ENCODE results near the gene GDI2. TPM values are rescaled to one million over a fixed set of nuclear protein-coding genes. Genes with fewer than 3 reads are reported as not detected.
"Not testable (repeated sequence)": the region's sequence is repeated elsewhere in the genome, so short reads cannot be mapped to it uniquely, and the experiment has no call there.

The GDI2 gene
- total and polyA plus RNA-seq, 9 of the 15 experiments (the other 6 are each of a cell fraction or from before 2014, with no cell fraction given), result 262 to 424 (median 287) TPM

DNA sequence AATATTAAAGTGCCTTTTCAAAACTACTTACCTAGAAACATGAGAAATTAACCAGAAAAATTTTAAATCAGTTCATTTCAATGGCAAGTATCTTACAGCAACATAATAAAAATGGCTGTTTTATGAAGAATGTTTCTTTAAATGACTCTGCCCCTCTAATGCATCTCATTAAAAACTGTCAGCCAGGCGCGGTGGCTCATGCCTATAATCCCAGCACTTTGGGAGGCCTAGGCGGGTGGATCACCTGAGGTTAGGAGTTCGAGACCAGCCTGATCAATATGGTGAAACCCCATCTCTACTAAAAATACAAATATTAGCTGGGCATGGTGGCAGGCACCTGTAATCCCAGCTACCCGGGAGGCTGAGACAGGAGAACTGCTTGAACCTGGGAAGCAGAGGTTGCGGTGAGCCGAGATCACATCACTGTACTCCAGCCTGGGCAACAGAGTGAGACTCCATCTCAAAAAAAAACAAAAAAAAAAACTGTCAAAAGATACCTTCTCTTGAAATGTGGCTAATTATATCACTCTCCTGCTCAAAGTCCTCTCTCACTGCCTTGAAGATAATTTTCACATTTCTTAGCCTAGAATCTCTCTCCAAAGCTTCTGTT, 4.3 kb downstream of the GDI2 start:
- H3K4me2 ChIP-seq (ENCODE audit: insufficient read depth, low read length); H3K9me1 ChIP-seq (ENCODE audit: control insufficient read depth, insufficient read depth, low read length); BruUV-seq (replicated peaks); intact Hi-C loops (cut with micrococcal nuclease); FAIRE-seq; H3K9me3 ChIP-seq (replicated peaks; ENCODE audit: control insufficient read depth, insufficient read depth, low read depth, low read length); DNase-seq (ENCODE audit: extremely low read depth in 1 of 4, low spot score in 3 of 4); CTCF ChIA-PET (ENCODE audit: low intra/inter-chr PET ratio); in situ Hi-C loops (cut with MboI); ATAC-seq; H3K9ac ChIP-seq (ENCODE audit: insufficient read depth in 1 of 2, low read depth in 2 of 2, low read length in 2 of 2); H3K27ac ChIP-seq (ENCODE audit: extremely low read depth, low read depth, low read length); H3K4me3 ChIP-seq; H3K27me3 ChIP-seq (ENCODE audit: control insufficient read depth in 2 of 2, insufficient read depth in 2 of 2, low read length in 2 of 2); H3K4me1 ChIP-seq (replicated peaks in 1 of 2; ENCODE audit: control insufficient read depth in 2 of 2, insufficient read depth in 2 of 2, low read length in 2 of 2); H2AFZ ChIP-seq (ENCODE audit: low read depth, low read length): not testable (repeated sequence)
- Histone ChIP-seq H3K79me2 (ENCODE audit: control insufficient read depth, insufficient read depth, low read length) (peaks cover 97% of the 10 kb centered on the region), H3K36me3 (ENCODE audit: control insufficient read depth, insufficient read depth, low read length) (peaks cover 63% of the 10 kb centered on the region), H4K20me1 (replicated peaks; ENCODE audit: control insufficient read depth, insufficient read depth, low read length) (peaks cover 28% of the 10 kb centered on the region)
- 75% methylated on average over 6 of the region's 7 CpGs for WGBS (ENCODE audit: insufficient coverage, low coverage, missing lambda C conversion rate)
- POLR2A ChIA-PET, result interaction anchor here (0.8 to 3.7 kb wide), 3 partner anchors 7 to 85 kb away, joined by 3 to 25 read pairs (median 11); partner anchors contain the start of genes ANKRD16 and FBH1

DNA sequence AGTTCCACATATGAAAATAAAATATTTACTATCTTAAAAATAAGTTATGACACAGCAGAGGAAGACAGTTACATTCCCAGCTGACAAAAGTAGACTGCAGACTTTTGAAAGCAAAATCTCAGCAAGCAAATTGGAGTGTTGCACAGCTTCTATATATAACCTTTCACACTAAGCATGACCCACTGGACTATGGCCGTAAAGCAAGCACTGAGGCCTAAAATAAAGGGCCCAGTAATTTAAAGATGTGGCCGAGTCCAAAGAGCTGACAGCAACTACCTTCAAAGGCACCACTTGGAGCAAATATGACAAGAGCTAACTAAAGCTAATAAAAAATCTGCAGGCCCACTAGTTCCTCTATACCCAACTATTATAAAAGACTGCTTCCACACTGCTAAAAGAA, 6.5 kb downstream of the GDI2 start:
- Histone ChIP-seq H3K4me3 (no peak overlapping the region), H3K4me1 (replicated peaks in 1 of 2; ENCODE audit: control insufficient read depth in 2 of 2, insufficient read depth in 2 of 2, low read length in 2 of 2) (peaks cover 0 to 10% of the 10 kb centered on the region in 2 experiments; a peak in 2 of 5 replicates), H3K9ac (ENCODE audit: insufficient read depth in 1 of 2, low read depth in 2 of 2, low read length in 2 of 2) (no peak overlapping the region), H3K9me1 (ENCODE audit: control insufficient read depth, insufficient read depth, low read length) (no peaks in the 10 kb centered on the region), H3K36me3 (ENCODE audit: control insufficient read depth, insufficient read depth, low read length) (peaks cover 74% of the 10 kb centered on the region), H4K20me1 (replicated peaks; ENCODE audit: control insufficient read depth, insufficient read depth, low read length) (peaks cover 22% of the 10 kb centered on the region), H2AFZ (ENCODE audit: low read depth, low read length) (no peak overlapping the region), H3K27me3 (ENCODE audit: control insufficient read depth in 2 of 2, insufficient read depth in 2 of 2, low read length in 2 of 2) (no peaks in the 10 kb centered on the region), H3K27ac (ENCODE audit: extremely low read depth, low read depth, low read length) (no peak overlapping the region), H3K9me3 (replicated peaks; ENCODE audit: control insufficient read depth, insufficient read depth, low read depth, low read length) (no peaks in the 10 kb centered on the region), H3K4me2 (ENCODE audit: insufficient read depth, low read length) (no peak overlapping the region), H3K79me2 (ENCODE audit: control insufficient read depth, insufficient read depth, low read length) (peaks cover 98% of the 10 kb centered on the region)
- DNase-seq (ENCODE audit: extremely low read depth in 1 of 4, low spot score in 3 of 4), result no peak
- FAIRE-seq, result no peak
- 79% methylated on average over 2 of the region's 2 CpGs for WGBS (ENCODE audit: insufficient coverage, low coverage, missing lambda C conversion rate)
- intact Hi-C loops (cut with micrococcal nuclease), result no loop called here
- in situ Hi-C loops (cut with MboI), result no loop called here
- POLR2A ChIA-PET, result interaction anchor here (1.3 to 2.7 kb wide), 4 partner anchors 9 to 18 kb away, joined by 3 to 9 read pairs (median 6); no protein-coding TSS in a partner anchor
- CTCF ChIA-PET (ENCODE audit: low intra/inter-chr PET ratio), result no interaction called here
- TF ChIP-seq RCOR1 (IDR thresholded peaks at IDR 0.05; ENCODE audit: borderline replicate concordance in 1 of 2, low read depth in 2 of 2, low read length in 2 of 2) (no peak), COPS2 (conservative IDR thresholded peaks at IDR 0.05) (no peak), EHMT2 (IDR thresholded peaks at IDR 0.05) (no peak), KLF10 (CRISPR knock-in tag; IDR thresholded peaks at IDR 0.05) (no peak), PHB2 (IDR thresholded peaks at IDR 0.05; ENCODE audit: low read depth) (no peak), GATA2 (CRISPR knock-in tag; IDR thresholded peaks at IDR 0.05) (no peak)
- ATAC-seq, result no peak
- BruUV-seq (replicated peaks), result no TSS peak

All from K562 (cell line).